HG02981 (cell line): ENCODE measurements around the gene ACADM.
"Not testable (repeated sequence)": the region's sequence is repeated elsewhere in the genome, so short reads cannot be mapped to it uniquely, and the experiment has no call there.

Experiments
- ATAC-seq: cut with Tn5 transposase; IDR thresholded peaks from one replicate; pipeline ENCODE4 v1.9.1; 2021; ENCODE audit warnings: mild to moderate bottlenecking, moderate library complexity; ENCODE audit not compliant: unreplicated experiment

ACADM gene

DNA sequence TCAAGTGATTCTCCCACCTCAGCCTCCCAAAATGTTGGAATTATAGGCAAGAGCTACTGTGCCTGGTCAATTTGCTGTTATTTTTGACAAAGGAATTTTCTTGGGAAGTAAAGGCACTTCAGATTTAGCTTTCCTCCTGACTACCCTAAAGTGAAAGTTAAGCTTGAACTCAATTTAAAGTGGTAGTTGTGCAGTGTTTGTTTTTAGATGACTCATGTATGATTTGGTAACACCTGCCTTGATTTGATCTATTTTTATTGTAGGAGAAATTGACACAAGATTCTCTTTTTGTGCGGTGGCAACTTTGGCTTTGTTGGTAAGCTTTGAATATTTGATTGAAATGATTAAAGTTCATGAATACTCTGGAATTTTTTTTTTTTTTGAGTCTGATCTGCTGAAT, 66.5 kb downstream of the ACADM start:
- ATAC-seq, result no peak

DNA sequence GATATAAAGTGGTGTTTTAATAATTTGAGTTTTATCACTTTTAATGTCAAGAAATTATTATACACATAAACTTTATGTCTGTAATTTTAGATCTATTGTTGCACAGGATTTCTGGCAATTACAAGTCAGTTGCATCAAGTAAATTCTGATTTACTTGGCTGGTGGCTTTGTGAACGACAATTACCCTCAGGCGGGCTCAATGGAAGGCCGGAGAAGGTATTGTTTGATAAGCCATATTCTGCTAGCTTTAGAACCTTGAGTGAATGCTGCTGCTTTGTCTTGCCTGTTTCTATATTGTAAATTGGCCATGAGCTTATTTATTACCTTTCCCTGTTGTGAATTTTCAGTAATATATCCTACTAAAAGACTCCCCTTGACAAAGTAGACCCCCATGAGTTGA, 67.6 kb downstream of the ACADM start:
- ATAC-seq, result no peak

DNA sequence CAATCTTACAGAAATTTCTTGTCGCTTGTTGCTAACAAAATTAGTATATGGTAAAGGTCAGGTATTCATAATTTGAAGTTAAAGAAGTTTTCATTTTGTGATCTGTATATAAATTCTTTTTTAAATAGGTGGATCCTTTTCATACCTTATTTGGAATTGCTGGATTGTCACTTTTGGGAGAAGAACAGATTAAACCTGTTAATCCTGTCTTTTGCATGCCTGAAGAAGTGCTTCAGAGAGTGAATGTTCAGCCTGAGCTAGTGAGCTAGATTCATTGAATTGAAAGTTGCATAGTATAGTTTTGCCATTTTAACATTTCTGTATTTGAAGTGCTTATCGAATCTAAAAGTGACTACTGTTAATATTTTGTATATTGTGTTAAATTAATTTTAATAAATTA, 69.9 kb downstream of the ACADM start:
- no peak for ATAC-seq

DNA sequence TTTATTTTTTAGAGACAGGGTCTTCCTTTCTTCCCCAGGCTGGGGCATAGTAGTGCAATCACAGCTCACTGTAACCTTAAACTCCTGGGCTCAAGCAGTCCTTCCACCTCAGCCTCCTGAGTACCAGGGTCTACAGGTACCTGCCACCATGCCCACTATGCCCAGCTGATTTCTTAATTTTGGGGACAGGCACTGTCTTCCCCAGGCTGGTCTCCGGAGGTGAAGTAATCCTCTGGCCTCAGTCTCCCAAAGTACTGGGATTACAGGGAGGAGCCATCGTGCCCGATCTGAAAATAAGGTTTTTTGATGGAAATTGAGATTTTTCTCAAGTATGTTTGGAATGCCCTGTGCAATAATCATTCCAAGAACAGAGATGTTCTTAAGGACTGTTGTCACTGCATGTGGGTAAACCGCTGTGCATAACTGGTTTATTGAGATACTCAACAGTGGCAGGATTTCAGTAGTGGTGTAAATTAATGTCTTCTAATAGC, 71.2 kb downstream of the ACADM start:
- ATAC-seq, result no peak

- ATAC-seq, result no peak
Measured at GRCh38 chr1:75796376-75797272, 72.1 kb downstream of the ACADM start, which contains the start of gene MSH4. Gene MSH4, plus strand, starts transcription at chr1:75796882. Its CDS starts 104 bp downstream, at chr1:75796986.

GRCh38 chr1:75797273-75797588, 72.7 kb downstream of the ACADM start:
- ATAC-seq, result no peak

GRCh38 chr1:75797606-75798216, 73.2 kb downstream of the ACADM start:
- no peak for ATAC-seq

DNA sequence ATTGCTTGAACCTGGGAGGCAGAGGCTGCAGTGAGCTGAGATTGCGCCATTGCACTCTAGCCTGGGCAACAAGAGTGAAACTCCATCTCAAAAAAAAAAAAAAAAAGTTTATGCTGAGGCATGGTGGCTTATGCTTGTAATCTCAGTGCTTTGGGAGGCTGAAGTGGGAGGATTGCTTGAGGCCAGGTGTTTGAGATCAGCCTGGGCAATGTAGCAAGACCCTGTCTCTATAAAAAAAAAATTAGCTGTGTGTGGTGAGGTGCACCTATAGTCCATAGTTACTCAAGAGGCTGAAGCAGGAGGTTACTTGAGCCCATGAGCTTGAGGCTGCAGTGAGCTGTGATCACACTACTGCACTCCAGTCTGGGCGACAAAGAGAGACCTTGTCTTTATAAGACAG, 77.0 kb downstream of the ACADM start:
- not testable (repeated sequence) for ATAC-seq

DNA sequence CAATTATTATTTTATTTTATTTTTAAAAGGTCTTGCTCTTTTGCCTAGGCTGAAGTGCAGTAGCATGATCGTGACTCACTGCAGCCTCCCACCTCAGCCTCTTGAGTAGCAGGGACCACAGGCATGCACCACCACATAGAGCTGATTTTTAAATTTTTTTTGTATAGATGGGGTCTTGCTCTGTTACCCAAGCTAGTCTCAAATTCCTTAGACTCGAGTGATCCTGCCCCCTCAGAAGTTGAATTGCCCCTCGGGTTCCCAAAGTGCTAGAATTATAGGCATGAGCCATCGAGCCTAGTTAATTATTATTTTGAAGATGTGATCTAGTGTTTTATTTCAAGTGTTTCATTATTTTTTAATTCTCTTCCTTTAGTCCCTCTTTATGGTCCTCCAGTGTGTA, 84.4 kb downstream of the ACADM start:
- no peak for ATAC-seq

DNA sequence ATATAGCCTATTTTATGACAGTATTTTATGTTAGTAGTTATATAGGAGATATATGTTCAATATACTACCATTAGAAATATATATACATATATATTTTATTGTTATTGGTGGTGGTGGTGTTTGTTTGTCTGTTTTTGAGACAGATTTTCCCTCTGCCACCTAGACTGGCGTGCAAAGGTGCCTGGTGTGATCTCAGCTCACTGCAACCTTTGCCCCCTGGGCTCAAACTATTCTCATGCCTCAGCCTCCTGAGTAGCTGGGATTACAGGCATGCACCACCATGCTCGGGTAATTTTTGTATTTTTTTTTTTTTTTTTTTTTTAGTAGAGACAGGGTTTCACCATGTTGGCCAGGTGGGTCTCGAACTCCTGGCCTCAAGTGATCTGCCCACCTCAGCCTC, 85.6 kb downstream of the ACADM start:
- not testable (repeated sequence) for ATAC-seq

- no peak for ATAC-seq
Measured at GRCh38 chr1:75811211-75811981, 86.9 kb downstream of the ACADM start.

- ATAC-seq, result no peak
Measured at GRCh38 chr1:75812065-75812464, 87.6 kb downstream of the ACADM start.
